ENCODE data around the gene PBX4.

- TF ChIP-seq POLR2A (IDR thresholded peaks at IDR 0.05; ENCODE audit: low read length) (no peak), GATA1 (IDR thresholded peaks at IDR 0.05; ENCODE audit: low read depth, low read length) (no peak)
Observed at GRCh38 chr19:19541616-19542015, 76.9 kb downstream of the PBX4 start.
